ENCODE measurements around the gene TSC1.

The TSC1 gene

DNA sequence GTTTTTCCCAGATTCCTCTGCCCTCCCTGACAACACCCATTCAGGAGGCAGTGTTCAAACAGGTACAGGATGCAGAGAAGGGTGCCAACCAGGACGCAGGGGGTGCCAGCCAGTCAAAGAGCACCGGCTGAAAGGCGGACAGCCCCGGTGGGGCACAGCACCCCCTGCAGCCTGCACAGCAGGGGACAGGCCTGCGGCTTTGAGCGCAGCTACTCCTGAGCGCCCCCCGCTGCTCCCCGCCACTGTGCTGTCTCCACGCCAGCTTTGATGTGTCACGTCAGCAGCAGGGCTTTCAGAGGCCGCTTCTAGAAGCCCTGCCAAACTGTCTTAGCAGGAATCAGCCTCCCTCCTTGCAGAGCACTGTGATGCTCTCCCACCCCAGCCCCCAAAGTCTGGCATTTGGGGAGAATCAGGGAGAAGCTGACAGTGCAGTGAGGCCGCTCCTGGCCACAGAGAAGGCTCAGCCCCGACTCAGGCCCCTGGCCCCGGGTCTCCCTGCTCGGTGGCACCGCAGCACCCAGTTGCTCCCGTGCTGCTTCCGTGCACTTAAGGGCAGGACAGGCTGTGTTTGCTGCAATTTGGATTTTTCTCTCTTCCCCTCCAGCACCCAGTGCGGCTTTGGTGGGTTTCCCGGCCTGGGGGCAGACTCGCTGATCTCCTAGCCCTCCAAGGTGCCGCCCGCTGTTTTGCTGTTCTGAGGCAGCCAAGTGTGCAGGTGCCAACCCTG, 86.6 kb downstream of the TSC1 start:
- no peak for DNase-seq

DNA sequence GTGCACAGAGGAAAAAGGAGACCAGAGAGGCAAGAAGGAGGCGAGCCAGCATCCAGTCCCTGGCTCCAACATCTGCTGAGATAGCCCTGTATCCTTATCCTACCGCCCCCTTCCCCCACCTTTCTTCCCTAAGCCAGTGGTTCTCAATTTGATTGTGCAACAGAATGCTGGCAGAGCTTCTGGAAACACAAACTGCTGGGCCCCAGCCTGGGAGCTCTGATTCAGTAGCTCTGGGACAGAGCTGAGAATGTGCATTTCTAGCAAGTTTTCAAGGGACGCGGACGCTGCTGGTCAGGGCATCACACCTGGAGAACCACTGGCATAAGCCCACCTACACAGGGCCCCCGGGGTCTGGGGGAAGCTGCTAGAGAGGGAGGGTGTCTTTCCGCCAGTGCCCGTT, 87.4 kb downstream of the TSC1 start:
- no peak for DNase-seq

DNA sequence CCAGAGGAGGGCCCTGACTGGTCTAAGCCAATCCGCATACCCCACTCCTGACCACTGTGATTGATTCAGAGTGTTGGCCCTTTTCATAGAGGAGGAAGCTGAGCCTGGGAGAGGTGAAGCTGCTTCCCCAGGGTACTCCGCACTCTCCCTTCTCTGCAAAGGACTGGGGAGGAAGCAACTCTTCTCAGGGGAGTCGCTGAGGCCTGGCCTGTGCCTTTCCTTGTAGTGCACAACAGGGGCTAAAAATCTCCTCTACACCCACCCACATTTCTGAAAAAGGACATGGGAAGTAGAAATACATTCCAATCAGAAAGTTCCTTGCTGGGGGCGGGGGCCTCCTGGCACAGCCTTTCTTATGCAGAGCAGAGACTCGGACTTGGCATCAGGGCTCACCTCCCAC, 88.5 kb downstream of the TSC1 start:
- DNase-seq = no peak

DNA sequence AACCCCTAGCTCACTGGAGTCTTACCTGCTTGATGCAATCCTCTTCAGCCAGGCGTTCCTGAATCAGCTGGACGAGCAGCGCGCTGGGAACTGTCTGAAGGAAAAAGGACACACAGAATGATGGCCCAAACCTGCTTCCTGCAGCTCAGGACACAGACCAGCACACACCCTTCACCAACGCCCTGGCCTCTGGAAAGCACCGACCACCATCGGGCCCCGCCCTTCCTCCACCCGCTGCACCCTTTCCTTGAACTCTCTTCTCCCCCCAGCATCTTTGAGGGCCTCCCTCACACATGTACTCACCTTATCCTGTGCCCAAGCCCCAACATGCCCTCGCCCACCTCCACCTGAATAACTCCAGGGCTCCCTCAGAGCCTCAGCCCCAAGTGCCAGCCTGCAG, 89.6 kb downstream of the TSC1 start:
- no peak for DNase-seq

DNA sequence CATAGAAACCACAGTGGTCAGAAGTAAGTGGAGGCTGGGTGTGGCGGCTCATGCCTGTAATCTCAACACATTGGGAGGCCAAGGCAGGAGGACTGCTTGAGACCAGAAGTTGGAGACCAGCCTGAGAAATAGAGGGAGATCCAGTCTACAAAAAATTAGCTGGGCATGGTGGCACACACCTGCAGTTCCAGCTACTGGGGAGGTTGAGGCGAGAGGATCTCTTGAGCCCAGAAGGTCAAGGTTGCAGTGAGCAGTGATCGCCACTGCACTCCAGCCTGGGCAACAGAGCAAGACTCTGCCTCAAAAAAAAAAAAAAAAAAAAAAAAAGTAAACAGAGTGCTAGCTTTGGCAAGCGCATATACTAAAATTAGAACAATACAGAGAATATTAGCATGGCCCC, 90.9 kb downstream of the TSC1 start:
- DNase-seq = no peak

DNA sequence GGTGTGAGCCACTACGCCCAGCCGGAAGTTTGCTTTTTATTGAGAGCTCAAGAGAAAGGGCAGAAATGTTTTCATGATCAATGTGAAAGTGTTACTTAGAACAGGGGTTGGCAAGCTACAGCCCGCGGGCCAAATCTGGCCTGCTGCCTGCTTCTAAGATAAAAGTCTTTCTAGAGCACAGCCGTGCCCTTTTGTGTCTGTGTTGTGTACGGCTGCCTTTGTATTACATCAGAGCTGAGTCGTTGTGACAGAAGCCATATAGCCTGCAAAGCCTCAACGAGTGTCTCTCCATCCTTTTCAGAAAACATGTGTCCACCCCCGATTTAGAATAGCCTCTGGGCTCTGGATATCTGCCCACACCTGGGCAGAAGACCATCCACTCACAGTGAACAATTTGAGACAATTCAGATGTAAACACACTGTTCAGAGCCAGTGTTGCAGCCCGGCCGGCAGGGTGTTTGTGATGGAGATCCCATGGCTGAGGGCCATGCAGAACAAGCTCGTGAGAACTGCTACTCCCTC, 95.2 kb downstream of the TSC1 start:
- DNase-seq = no peak

DNA sequence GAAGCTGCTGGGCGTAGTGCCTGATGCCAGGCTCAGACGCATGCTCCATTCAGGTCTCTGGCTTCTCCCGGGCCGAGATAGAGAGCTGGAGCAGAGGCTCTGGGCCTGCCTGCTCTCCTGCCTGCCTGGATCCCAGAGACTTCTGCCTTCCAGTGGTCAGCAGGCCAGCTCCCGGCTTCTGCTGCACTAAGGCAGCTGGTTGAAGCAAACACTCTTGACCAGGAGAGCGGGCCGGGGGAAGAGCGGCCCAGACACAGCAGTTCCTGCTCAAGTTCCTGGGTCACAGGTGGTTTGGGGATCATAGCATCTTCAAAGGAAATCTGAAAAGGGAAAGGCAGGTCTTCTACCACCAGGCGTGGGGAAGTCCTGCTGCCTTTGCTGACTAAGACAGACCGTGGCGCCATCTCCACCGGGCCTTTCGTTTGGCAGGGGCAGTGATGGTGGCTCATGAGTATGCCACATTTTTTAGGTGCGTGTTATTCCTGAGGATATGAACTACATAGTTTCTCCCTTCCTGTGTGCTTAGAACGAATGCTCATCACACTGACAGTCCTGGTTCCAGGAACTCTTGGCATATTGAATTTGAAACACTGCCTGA, 97.4 kb downstream of the TSC1 start:
- no peak for DNase-seq

DNA sequence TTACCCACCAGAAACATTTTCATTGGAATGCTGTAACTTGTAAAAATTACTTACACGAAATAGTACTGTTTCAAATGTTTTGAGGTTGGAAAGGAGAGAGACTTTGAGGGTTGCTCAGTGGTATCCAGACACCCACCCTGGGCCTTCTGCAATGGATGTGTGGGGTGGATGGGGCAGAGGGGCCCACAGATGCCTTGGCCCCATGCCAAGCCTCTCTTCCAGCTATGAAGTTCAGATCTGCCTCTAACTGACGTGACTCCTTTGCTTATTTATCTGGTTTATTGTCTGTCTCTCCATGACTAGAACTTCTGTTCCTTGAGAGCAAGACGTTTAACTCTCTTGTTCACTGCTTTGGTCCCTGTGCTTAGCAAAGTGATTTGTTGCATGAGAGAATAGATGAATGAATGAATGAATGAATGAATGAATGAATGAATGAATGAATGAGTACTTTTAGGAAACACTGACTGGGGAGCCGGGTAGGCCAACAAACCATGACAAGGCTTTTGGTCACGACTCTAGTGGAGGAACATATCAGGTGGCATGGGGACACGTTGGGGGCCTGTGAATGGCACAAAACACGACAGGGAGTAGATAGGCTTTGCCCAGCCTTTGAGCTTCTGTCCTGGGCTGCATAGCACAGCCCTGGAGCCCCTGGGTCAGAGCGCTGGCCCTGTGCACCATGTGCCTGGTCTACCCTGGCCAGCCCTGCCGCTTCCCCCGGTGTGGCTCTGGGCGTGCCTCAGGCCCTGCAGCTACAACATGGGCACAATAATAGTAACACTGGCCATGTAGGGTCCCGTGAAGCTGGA, 98.1 kb downstream of the TSC1 start:
- no peak for DNase-seq

DNA sequence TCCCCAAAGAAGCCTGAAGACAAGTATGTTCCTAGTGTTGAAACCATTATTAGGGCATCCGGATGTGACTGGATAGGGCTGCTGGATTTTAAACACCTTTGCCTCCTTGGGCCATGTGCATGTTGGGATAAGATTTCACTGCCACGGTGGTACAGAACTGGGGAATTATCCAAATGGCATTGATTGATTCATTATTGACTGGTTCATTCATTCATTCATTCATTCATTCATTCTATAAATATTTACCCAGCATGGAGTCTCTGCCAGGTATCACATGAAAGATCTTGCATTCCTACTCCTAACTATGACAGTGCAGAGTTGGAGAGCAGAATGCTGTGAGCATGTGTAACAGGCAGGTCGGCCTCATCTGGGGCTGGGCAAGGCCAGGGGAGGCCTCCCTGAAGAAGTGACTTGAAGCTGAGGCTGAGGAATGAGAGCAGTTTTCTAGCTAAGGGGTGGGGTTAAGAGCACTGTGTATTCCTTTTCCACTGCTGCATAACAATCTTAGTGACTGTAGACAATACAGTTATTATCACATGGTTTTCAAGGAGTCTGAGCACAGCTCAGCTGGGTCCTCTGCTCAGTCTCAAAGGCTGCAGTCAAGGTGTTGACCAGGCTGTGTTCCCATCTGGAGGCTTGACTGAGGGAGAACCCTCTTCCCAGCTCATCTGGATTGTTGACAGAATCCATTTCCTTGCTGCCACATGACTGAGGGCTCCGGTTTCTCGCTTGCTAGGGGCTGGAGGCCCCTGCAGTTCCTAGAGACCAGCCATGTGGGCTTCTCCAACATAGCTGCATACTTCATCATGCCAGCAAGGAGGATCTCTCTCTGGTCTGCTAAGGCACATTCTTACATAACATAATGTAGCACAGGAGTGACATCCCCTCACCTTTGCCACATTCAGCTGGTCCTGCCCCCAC, 102.0 kb downstream of the TSC1 start:
- no peak for DNase-seq

Measured in NCI-H748 treated with DMSO at 0.1 percent for 48 hours (cell line).